OCI-LY7 (cell line): ENCODE results near the gene RASD1. TPM values are rescaled to one million over a fixed set of nuclear protein-coding genes. Genes with fewer than 3 reads are reported as not detected.

ENCODE experiments used
- BruUV-seq: library from RNA; stranded (reverse); fragments of 400-500 nt; replicated peaks from 2 replicates; lab custom pipeline; 2021; lab: Mats Ljungman, UMichigan
- CTCF ChIA-PET: fragments of 300-600 bp; sonication (Branson Sonifier 250); formaldehyde crosslinking; loops from one replicate; lab custom pipeline; 2022; ENCODE audit warnings: antibody characterized with exemption; ENCODE audit not compliant: unreplicated experiment; lab: Charles Lee
- POLR2A ChIA-PET: fragments of 300-600 bp; sonication (Branson Sonifier 250); formaldehyde crosslinking; loops from one replicate; lab custom pipeline; 2022; ENCODE audit warnings: antibody characterized with exemption; lab: Charles Lee
- DNase-seq: peaks from one replicate; pipeline ENCODE4 v3.0.0-alpha.2; 2015; ENCODE audit warnings: low spot score
- H2AFZ ChIP-seq: fragments of 200-600 bp; sonication (generic), shearing (Covaris generic); 2 replicates; pipeline ENCODE4 v1.6.1; 2014; ENCODE audit warnings: mild to moderate bottlenecking, antibody characterized with exemption, low read length, moderate library complexity
- H3K27ac ChIP-seq: fragments of 200-600 bp; sonication (generic); 2 replicates; pipeline ENCODE4 v1.5.1; 2014; ENCODE audit warnings: mixed run types, low read depth, mild to moderate bottlenecking, moderate library complexity, low read length, inconsistent platforms; ENCODE audit not compliant: poor library complexity, severe bottlenecking
- H3K36me3 ChIP-seq: fragments of 200-600 bp; sonication (generic); 2 replicates; pipeline ENCODE4 v1.6.1; 2014; ENCODE audit warnings: mild to moderate bottlenecking, antibody characterized with exemption, low read length, moderate library complexity, mixed read lengths; ENCODE audit not compliant: insufficient read depth
- H3K4me1 ChIP-seq: fragments of 200-600 bp; sonication (generic); 2 replicates; pipeline ENCODE4 v1.5.1; 2014; ENCODE audit warnings: mild to moderate bottlenecking, low read length; ENCODE audit not compliant: insufficient read depth, poor library complexity, severe bottlenecking
- H3K4me2 ChIP-seq: fragments of 200-600 bp; sonication (generic); 2 replicates; pipeline ENCODE4 v1.6.1; 2014; ENCODE audit warnings: mild to moderate bottlenecking, low read length
- H3K4me3 ChIP-seq: fragments of 200-600 bp; sonication (generic); 2 replicates; pipeline ENCODE4 v1.5.1; 2014; ENCODE audit warnings: mild to moderate bottlenecking, low read depth, low read length; ENCODE audit not compliant: poor library complexity, severe bottlenecking
- H3K79me2 ChIP-seq: fragments of 200-600 bp; sonication (generic); 2 replicates; pipeline ENCODE4 v1.6.1; 2016; ENCODE audit warnings: low read depth, mild to moderate bottlenecking, low read length, moderate library complexity, mixed read lengths; ENCODE audit not compliant: insufficient read depth
- H3K9me2 ChIP-seq: fragments of 200-600 bp; sonication (generic); 2 replicates; pipeline ENCODE4 v1.6.1; 2016; ENCODE audit warnings: mild to moderate bottlenecking, low read length, mixed read lengths; ENCODE audit not compliant: insufficient read depth
- H3K9me3 ChIP-seq: fragments of 200-600 bp; sonication (generic); 2 replicates; pipeline ENCODE4 v1.6.1; 2014; ENCODE audit warnings: mild to moderate bottlenecking, mixed run types, low read length, mixed read lengths
- H4K20me1 ChIP-seq: fragments of 200-600 bp; sonication (generic); 2 replicates; pipeline ENCODE4 v1.6.1; 2014; ENCODE audit warnings: mild to moderate bottlenecking, antibody characterized with exemption, low read length, moderate library complexity, mixed read lengths; ENCODE audit not compliant: insufficient read depth
- EZH2phosphoT487 ChIP-seq: fragments of 200-600 bp; sonication (generic); IDR thresholded peaks from 2 replicates; pipeline ENCODE4 v1.6.1; 2018; ENCODE audit warnings: low read depth, borderline replicate concordance, mild to moderate bottlenecking, mixed run types, antibody characterized with exemption, low read length, moderate library complexity, mixed read lengths
- intact Hi-C: fragments of 100-400 bp; cut with micrococcal nuclease; formaldehyde crosslinking; loops from one replicate; pipeline ENCODE4 v1.10.0; 2022; ENCODE audit not compliant: unreplicated experiment
- total RNA-seq, 2 experiments: library from RNA; depleted of rRNA in 1 of 2; stranded (reverse); fragments of >200 nt in 1 of 2; shearing (Covaris generic) in 1 of 2; gene quantifications; 2 replicates each; pipeline ENCODE4 v1.2.3, GENCODE V29; 2014 to 2022
- TF ChIP-seq, protein P1 (sequence below): fragments of 200-600 bp; sonication (generic); conservative IDR thresholded peaks from 2 replicates; pipeline ENCODE4 v1.5.1; 2014; ENCODE audit warnings: mild to moderate bottlenecking, antibody characterized with exemption, low read length, moderate library complexity, mixed read lengths

The RASD1 gene
- total RNA-seq, 2 experiments from 2014 or later, result 0.19 TPM; not detected in 1

DNA sequence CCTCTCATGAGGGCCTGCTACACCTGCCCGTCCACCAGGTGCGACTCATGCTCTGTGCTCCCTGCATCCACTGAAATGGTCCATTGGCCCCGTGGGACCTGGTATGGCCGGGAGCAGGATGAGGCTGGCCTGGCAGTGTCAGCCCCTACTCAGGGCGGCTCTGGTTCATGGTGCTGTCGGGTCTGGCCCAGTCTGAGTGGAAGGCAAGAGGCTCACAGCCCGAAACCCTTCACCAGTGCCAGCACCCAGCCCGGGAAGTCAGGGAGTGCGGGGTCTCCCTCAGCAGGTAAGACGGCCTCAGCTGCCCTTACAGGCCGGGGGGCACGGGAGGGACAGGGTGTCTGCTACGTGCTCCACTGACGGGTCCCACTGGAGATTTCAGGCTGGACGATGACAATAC lies 40.5 kb upstream of the RASD1 start:
- BruUV-seq, result no TSS peak

DNA sequence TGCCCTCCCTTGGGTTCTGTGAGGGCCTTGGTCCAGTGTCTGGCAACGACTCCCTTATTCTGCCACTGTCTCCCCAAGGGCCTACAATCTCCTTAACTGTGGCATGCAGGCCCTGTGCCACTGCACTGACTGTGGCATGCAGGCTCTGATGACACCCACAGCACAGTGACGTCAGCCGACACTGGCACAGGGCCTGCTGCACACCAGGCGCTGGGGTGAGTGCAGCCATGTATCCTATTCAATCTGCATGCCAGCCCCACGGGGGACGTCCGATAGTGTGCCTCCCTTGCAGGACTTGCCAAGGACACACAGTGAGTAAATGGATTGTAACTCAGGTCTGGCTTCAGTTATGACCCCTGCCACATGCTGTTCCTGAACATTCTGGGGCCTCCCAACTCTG lies 39.8 kb upstream of the RASD1 start:
- H3K27ac ChIP-seq, result no peak overlapping the region
- H3K4me2 ChIP-seq, result no peak overlapping the region
- POLR2A ChIA-PET, result no interaction called here
- intact Hi-C loops, result no loop called here
- H3K36me3 ChIP-seq, result no peaks in the 10 kb centered on the region
- no peaks in the 10 kb centered on the region for H3K4me1 ChIP-seq
- H3K9me3 ChIP-seq, result no peaks in the 10 kb centered on the region
- H4K20me1 ChIP-seq, result no peaks in the 10 kb centered on the region; the same call in 1 of the 2 replicates
- no peak for TF ChIP-seq EZH2phosphoT487
- TF ChIP-seq, protein P1, sequence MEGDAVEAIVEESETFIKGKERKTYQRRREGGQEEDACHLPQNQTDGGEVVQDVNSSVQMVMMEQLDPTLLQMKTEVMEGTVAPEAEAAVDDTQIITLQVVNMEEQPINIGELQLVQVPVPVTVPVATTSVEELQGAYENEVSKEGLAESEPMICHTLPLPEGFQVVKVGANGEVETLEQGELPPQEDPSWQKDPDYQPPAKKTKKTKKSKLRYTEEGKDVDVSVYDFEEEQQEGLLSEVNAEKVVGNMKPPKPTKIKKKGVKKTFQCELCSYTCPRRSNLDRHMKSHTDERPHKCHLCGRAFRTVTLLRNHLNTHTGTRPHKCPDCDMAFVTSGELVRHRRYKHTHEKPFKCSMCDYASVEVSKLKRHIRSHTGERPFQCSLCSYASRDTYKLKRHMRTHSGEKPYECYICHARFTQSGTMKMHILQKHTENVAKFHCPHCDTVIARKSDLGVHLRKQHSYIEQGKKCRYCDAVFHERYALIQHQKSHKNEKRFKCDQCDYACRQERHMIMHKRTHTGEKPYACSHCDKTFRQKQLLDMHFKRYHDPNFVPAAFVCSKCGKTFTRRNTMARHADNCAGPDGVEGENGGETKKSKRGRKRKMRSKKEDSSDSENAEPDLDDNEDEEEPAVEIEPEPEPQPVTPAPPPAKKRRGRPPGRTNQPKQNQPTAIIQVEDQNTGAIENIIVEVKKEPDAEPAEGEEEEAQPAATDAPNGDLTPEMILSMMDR, result no peak
- no peak overlapping the region for H2AFZ ChIP-seq
- H3K79me2 ChIP-seq, result no peaks in the 10 kb centered on the region
- no peak for DNase-seq
- no peak overlapping the region for H3K4me3 ChIP-seq
- no TSS peak for BruUV-seq
- no peaks in the 10 kb centered on the region for H3K9me2 ChIP-seq
- CTCF ChIA-PET, result no interaction called here

More for the DNA sequence above, 40.5 kb upstream of the RASD1 start:
- no peak for DNase-seq
- CTCF ChIA-PET, result no interaction called here
- TF ChIP-seq, protein P1, result no peak
- no peak for TF ChIP-seq EZH2phosphoT487
- H3K4me3 ChIP-seq, result no peak overlapping the region
- no peaks in the 10 kb centered on the region; the same call in 1 of the 2 replicates for H4K20me1 ChIP-seq
- H3K36me3 ChIP-seq, result no peaks in the 10 kb centered on the region
- intact Hi-C loops, result no loop called here
- H3K4me2 ChIP-seq, result no peak overlapping the region
- H3K79me2 ChIP-seq, result no peaks in the 10 kb centered on the region
- POLR2A ChIA-PET, result no interaction called here
- no peaks in the 10 kb centered on the region for H3K9me2 ChIP-seq
- H3K4me1 ChIP-seq, result no peaks in the 10 kb centered on the region
- H3K27ac ChIP-seq, result no peak overlapping the region
- H3K9me3 ChIP-seq, result no peaks in the 10 kb centered on the region
- no peak overlapping the region for H2AFZ ChIP-seq

DNA sequence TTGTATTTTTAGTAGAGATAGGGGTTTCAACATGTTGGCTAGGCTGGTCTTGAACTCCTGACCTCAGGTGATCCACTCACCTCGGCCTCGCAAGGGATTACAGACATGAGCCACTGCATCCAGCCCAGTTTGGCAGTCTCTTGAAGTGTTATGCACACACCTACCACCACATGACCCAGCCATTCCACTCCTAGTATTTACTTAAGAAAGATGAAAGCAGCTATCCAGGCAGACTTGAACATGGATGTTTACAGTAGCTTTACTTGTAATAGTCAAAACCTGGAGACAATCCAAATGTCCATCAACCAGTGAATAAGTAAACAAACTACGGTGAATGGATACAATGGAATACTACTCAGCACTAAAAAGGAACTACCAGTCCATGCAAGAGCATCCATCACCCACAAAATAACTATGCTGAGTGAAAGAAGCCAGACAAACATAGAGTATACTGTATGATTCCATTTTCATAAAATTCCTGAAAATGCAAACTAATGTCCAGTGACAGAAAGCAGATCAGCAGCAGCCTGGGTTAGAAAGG lies 37.8 kb upstream of the RASD1 start:
- CTCF ChIA-PET, result interaction anchor here (0.7 kb wide), 1 partner anchor 106 kb away, joined by 3 read pairs; no protein-coding TSS in a partner anchor
- Histone ChIP-seq H3K79me2 (no peaks in the 10 kb centered on the region), H3K9me3 (no peaks in the 10 kb centered on the region), H3K4me2 (no peak overlapping the region), H3K4me1 (no peaks in the 10 kb centered on the region), H2AFZ (no peak overlapping the region), H3K36me3 (no peaks in the 10 kb centered on the region), H3K4me3 (no peak overlapping the region), H4K20me1 (no peaks in the 10 kb centered on the region; the same call in 1 of the 2 replicates), H3K9me2 (no peaks in the 10 kb centered on the region), H3K27ac (no peak overlapping the region)
- POLR2A ChIA-PET, result no interaction called here
- intact Hi-C loops, result no loop called here
- no peak for DNase-seq
- BruUV-seq, result no TSS peak
- TF ChIP-seq, protein P1, result no peak
